ENCODE measurements around the gene PCGF2.
A peak's percentile ranks its signal among the peaks of the same experiment; 100 is the strongest.

DNA sequence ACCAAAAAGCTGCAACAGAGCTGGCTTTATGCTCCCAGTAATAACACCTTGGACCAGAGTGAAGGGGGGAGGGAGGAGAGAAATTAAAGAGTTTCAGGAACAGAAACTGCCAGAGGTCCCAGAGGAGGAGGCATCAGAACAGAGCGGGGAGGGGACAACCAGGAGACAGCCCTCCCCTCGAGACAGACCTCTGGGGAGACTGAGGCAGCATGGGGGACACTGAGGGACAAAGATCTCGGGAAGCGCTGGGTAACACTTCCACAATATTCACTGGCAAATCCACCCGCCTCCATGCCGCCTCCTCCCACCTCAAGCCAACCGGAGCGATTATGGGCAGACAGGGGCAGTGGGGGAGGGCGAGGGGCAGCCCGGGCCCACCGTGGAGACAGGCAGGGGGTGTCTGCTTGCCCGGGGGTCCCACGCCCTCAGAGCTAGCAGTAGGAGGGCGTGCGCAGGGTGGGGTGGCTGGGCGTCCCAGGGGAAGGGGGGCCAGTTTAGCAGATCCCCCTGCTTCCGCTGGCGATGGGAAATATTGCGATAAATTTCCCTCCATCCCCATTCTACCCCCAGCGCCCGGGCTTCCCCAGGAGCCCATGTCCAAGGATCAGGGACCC lies 1.2 kb downstream of the PCGF2 start:
- no peak for TF ChIP-seq U2AF2 (optimal IDR thresholded peaks at IDR 0.05; ENCODE audit: low read depth, low read length)
- TF ChIP-seq, protein P1, sequence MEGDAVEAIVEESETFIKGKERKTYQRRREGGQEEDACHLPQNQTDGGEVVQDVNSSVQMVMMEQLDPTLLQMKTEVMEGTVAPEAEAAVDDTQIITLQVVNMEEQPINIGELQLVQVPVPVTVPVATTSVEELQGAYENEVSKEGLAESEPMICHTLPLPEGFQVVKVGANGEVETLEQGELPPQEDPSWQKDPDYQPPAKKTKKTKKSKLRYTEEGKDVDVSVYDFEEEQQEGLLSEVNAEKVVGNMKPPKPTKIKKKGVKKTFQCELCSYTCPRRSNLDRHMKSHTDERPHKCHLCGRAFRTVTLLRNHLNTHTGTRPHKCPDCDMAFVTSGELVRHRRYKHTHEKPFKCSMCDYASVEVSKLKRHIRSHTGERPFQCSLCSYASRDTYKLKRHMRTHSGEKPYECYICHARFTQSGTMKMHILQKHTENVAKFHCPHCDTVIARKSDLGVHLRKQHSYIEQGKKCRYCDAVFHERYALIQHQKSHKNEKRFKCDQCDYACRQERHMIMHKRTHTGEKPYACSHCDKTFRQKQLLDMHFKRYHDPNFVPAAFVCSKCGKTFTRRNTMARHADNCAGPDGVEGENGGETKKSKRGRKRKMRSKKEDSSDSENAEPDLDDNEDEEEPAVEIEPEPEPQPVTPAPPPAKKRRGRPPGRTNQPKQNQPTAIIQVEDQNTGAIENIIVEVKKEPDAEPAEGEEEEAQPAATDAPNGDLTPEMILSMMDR (IDR thresholded peaks at IDR 0.05 in 2 of 3, conservative IDR thresholded peaks at IDR 0.05 in 1 of 3; ENCODE audit: insufficient read depth in 2 of 3, low read depth in 1 of 3, low read length in 3 of 3): no peak
- TF ChIP-seq ZFX (CRISPR knock-in tag; IDR thresholded peaks at IDR 0.05): 0 out of 2 replicates have a peak, but pooled peaks have one; percentile 10
- no peak for TF ChIP-seq POLR2A (conservative IDR thresholded peaks at IDR 0.05)
- TF ChIP-seq EP300 (IDR thresholded peaks at IDR 0.05; ENCODE audit: low read length): no peak
- no peak for TF ChIP-seq TEAD4 (IDR thresholded peaks at IDR 0.05; ENCODE audit: low read length)
- no peak for TF ChIP-seq TEAD4 (CRISPR knock-in tag; IDR thresholded peaks at IDR 0.05; ENCODE audit: borderline replicate concordance)
- TF ChIP-seq KDM1A (IDR thresholded peaks at IDR 0.05): no peak
- TF ChIP-seq ZFP36 (IDR thresholded peaks at IDR 0.05; ENCODE audit: low read depth, low read length, partially characterized antibody): no peak
- no peak for TF ChIP-seq ZNF224 (CRISPR knock-in tag; IDR thresholded peaks at IDR 0.05)
- no peak for TF ChIP-seq PTRF (tag; IDR thresholded peaks at IDR 0.05)
- no peak for TF ChIP-seq ZNF717 (CRISPR knock-in tag; IDR thresholded peaks at IDR 0.05)
- no peak for TF ChIP-seq RAD51 (IDR thresholded peaks at IDR 0.05; ENCODE audit: borderline replicate concordance, low read depth)
- no peak for TF ChIP-seq ZKSCAN1 (IDR thresholded peaks at IDR 0.05; ENCODE audit: low read depth, low read length)

Data from K562 (cell line).